Stromal cell of bone marrow (primary cell): ENCODE results near the gene POMZP3.
"Not testable (repeated sequence)": the region's sequence is repeated elsewhere in the genome, so short reads cannot be mapped to it uniquely, and the experiment has no call there.

Experiments
- DNase-seq: peaks from one replicate; pipeline ENCODE4 v3.0.0-alpha.2; 2012; ENCODE audit warnings: low read depth

Gene POMZP3

GRCh38 chr7:76626989-76627642, at the start of gene POMZP3:
POMZP3 (minus strand) TSS chr7:76627279; CDS start chr7:76626064, 1,215 bp downstream.
- not testable (repeated sequence) for DNase-seq

GRCh38 chr7:76675783-76676182, 48.7 kb upstream of the POMZP3 start:
- DNase-seq, result not testable (repeated sequence)

- not testable (repeated sequence) for DNase-seq
Measured at GRCh38 chr7:76673346-76673745, 46.3 kb upstream of the POMZP3 start.

- DNase-seq, result not testable (repeated sequence)
Measured at GRCh38 chr7:76659212-76659611, 32.1 kb upstream of the POMZP3 start.

- not testable (repeated sequence) for DNase-seq
Measured at GRCh38 chr7:76656425-76656824, 29.3 kb upstream of the POMZP3 start.

GRCh38 chr7:76642620-76643019, 15.5 kb upstream of the POMZP3 start:
- not testable (repeated sequence) for DNase-seq

GRCh38 chr7:76637061-76637691, 10.1 kb upstream of the POMZP3 start:
- not testable (repeated sequence) for DNase-seq

GRCh38 chr7:76626581-76626980, 498 bp downstream of the POMZP3 start:
- DNase-seq, result not testable (repeated sequence)

- DNase-seq, result not testable (repeated sequence)
Measured at GRCh38 chr7:76619439-76620190, 7.5 kb downstream of the POMZP3 start.

GRCh38 chr7:76613783-76614182, 13.3 kb downstream of the POMZP3 start:
- not testable (repeated sequence) for DNase-seq

- not testable (repeated sequence) for DNase-seq
Measured at GRCh38 chr7:76612232-76612631, 14.8 kb downstream of the POMZP3 start.

GRCh38 chr7:76609864-76610263, 17.2 kb downstream of the POMZP3 start:
- not testable (repeated sequence) for DNase-seq

GRCh38 chr7:76608469-76608868, 18.6 kb downstream of the POMZP3 start:
- DNase-seq, result not testable (repeated sequence)

GRCh38 chr7:76606027-76606426, 21.1 kb downstream of the POMZP3 start:
- DNase-seq, result peak; percentile 86

GRCh38 chr7:76600650-76601049, 26.4 kb downstream of the POMZP3 start:
- DNase-seq, result not testable (repeated sequence)

GRCh38 chr7:76600116-76600482, 27.0 kb downstream of the POMZP3 start:
- DNase-seq, result not testable (repeated sequence)

GRCh38 chr7:76598590-76599264, 28.4 kb downstream of the POMZP3 start:
- not testable (repeated sequence) for DNase-seq

- not testable (repeated sequence) for DNase-seq
Measured at GRCh38 chr7:76597288-76597687, 29.8 kb downstream of the POMZP3 start.

- DNase-seq, result not testable (repeated sequence)
Measured at GRCh38 chr7:76592694-76593093, 34.4 kb downstream of the POMZP3 start.

- not testable (repeated sequence) for DNase-seq
Measured at GRCh38 chr7:76591602-76592304, 35.3 kb downstream of the POMZP3 start.

- not testable (repeated sequence) for DNase-seq
Measured at GRCh38 chr7:76591033-76591432, 36.0 kb downstream of the POMZP3 start.
